ENCODE results near the gene MEIOB.

DNA sequence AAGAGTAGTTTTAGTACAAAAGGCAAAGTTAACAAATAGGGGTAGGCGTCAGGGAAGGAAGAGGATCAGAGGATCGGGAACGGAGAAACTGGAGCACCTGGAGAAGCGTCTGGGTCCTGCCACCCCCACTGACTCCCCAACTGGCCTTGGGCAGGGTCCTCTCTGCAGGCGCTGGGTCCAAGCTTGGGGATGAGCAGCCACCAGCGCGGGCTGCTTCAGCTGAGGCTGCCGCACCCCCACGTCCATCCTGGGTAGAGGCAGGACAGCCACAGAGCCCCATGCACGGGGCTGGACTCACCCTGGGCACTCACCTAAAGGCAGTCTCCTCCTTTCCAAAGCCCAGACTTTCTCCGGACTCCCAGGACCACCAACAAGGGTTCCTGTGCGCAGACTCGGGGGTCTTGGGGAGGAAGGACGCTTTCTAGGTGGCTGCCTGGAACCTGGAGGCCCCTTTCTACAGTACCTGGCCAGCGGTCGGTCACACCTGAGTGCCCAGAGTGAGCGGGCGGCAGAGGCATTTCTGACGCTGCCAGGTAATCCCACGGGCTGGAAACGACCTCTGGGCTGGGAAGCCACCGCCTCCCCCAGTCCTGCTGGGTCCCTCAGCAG lies 45.2 kb upstream of the MEIOB start:
- TF ChIP-seq, protein P1, sequence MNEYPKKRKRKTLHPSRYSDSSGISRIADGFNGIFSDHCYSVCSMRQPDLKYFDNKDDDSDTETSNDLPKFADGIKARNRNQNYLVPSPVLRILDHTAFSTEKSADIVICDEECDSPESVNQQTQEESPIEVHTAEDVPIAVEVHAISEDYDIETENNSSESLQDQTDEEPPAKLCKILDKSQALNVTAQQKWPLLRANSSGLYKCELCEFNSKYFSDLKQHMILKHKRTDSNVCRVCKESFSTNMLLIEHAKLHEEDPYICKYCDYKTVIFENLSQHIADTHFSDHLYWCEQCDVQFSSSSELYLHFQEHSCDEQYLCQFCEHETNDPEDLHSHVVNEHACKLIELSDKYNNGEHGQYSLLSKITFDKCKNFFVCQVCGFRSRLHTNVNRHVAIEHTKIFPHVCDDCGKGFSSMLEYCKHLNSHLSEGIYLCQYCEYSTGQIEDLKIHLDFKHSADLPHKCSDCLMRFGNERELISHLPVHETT (tag by site-specific recombination; IDR thresholded peaks at IDR 0.05), result no peak
- TF ChIP-seq ZNF394 (tag by site-specific recombination; IDR thresholded peaks at IDR 0.05; ENCODE audit: borderline replicate concordance) (peak; percentile 60; the same call in 1 of the 2 replicates), ZNF768 (tag by site-specific recombination; IDR thresholded peaks at IDR 0.05) (no peak)
